ENCODE measurements around the gene SPSB3.
A peak's percentile ranks its signal among the peaks of the same experiment; 100 is the strongest.

The SPSB3 gene

DNA sequence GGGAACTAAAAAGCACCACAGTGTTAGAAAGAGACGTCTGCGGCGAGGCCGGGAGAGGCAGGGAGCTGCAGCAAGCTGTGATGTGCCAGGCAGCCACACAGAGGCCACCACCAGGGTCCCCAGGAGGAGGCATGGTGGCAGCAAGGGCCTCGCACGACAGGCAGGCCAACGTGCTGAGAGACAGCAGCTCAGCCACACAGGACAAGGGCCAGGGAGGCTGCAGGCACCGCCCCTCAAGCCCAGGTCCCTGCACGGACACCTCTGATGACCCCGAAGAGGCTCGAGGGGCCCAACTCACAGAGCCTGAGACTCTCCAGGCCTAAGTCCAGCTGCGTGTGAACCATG is 38.5 kb upstream of the SPSB3 start:
- Mint-ChIP-seq H3K36me3 (ENCODE audit: insufficient read depth) (peaks cover 21% of the 10 kb centered on the region), H3K9me3 (no peaks in the 10 kb centered on the region), H3K4me1 (peaks cover 7% of the 10 kb centered on the region), H3K4me3 (no peak overlapping the region), H3K27ac (ENCODE audit: low read depth) (no peak overlapping the region), H3K27me3 (no peaks in the 10 kb centered on the region)
- ATAC-seq (replicated peaks; ENCODE audit: extremely low read depth, poor library complexity, severe bottlenecking) = no peak
- DNase-seq (ENCODE audit: low spot score in 2 of 2) = no peak

DNA sequence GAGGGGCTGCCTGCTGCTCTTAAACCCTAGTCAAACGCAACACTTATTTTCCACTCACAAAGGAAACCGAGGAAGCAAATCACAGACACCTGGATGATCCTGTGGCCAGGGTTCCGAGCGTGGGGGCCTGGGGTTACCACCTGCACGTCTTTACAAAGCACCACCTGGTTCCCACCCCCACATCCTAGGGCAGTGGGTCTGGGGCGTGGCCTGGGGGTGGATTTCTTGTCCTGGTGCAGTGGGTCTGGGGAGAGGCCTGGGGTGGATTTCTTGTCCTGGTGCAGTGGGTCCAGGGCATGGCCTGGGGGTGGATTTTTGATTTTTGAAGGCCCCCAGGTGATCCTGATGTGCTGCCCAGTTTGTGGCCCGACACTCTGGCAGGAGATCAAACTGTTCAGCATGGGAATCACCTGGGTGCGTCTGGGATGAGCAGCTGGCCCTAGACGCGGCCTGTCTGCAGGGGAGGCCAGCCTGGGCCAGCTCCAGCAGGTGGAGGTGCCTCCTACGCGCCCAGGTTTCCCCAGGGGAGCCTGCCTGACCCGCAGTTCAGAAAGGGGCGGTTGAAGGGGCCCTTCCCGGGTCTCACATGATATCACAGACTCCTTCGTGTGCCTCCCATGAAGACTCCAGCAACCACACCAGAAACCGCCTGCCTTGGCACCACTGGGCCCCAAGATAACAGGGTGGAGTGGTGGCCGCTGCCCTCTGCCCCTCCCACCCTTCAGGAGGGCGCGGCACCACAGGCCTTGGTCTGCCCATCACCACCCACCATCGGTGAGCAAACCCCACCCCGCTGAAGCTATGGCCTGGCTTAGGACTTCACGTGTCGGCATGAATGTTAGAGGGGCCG is 38.0 kb upstream of the SPSB3 start:
- DNase-seq (ENCODE audit: low spot score in 2 of 2) = no peak
- Mint-ChIP-seq H3K9me3 (no peaks in the 10 kb centered on the region), H3K27ac (ENCODE audit: low read depth) (no peak overlapping the region), H3K4me3 (no peak overlapping the region), H3K4me1 (peaks cover 7% of the 10 kb centered on the region), H3K36me3 (ENCODE audit: insufficient read depth) (peaks cover 24% of the 10 kb centered on the region), H3K27me3 (no peaks in the 10 kb centered on the region)
- ATAC-seq (replicated peaks; ENCODE audit: extremely low read depth, poor library complexity, severe bottlenecking) = no peak

DNA sequence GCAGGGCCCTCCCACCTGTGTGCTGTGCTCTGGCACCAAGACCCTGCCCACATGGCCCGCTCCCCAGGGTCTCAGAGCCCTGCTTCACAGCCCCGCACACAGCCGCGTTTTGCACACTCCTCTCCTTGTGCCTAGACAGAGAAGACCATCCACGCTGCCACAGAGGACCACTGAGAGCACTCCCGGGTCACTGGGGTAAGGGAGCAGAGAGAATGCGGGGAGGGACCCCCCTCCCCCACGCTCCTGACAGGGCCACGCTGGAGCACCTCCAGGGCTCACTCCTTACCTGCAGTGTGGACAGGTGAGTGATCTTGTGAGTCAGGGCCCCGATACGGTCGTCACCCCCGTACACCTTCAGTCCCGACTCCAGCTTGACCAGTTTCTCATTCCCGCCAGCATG is 37.2 kb upstream of the SPSB3 start:
- Mint-ChIP-seq H3K4me3 (no peak overlapping the region), H3K9me3 (no peaks in the 10 kb centered on the region), H3K4me1 (peaks cover 5% of the 10 kb centered on the region), H3K27me3 (no peaks in the 10 kb centered on the region), H3K27ac (ENCODE audit: low read depth) (no peak overlapping the region), H3K36me3 (ENCODE audit: insufficient read depth) (peaks cover 28% of the 10 kb centered on the region)
- no peak for DNase-seq (ENCODE audit: low spot score in 2 of 2)
- no peak for ATAC-seq (replicated peaks; ENCODE audit: extremely low read depth, poor library complexity, severe bottlenecking)

DNA sequence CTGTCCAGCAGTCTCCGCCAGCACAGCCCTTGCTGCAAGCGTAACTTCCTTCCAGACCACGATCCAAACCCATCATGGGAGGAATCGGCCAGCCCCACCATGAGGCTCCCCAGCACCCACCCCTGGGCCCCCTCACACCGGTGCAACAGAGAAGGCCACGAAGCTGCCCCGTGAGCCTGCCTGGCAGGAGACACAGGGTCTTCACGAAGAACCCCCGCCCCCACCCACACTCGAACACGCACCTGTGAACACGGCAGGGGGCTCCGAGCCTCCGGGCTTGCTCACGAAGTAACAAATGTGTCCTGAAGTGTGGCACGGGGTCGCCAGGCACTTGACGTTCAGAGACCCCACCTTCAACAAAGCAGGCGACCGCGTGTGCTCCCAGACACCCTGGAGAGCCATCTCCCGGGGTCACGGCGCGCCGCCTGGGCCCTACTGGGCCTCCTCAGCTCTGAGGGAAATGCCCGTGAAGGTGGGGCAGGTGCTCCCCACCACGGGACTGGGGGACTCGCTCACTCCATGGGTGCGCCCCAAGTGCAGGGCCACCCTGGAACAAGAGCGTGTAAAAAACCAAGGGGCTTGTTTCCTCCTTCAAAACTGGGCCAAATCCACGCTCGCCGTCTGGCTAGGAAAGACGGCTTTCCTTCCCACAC is 36.6 kb upstream of the SPSB3 start:
- Mint-ChIP-seq H3K27ac (ENCODE audit: low read depth) (no peak overlapping the region), H3K27me3 (no peaks in the 10 kb centered on the region), H3K4me3 (no peak overlapping the region), H3K36me3 (ENCODE audit: insufficient read depth) (peaks cover 30% of the 10 kb centered on the region), H3K9me3 (no peaks in the 10 kb centered on the region), H3K4me1 (no peaks in the 10 kb centered on the region)
- DNase-seq (ENCODE audit: low spot score in 2 of 2) (no peak), ATAC-seq (replicated peaks; ENCODE audit: extremely low read depth, poor library complexity, severe bottlenecking) (no peak)

DNA sequence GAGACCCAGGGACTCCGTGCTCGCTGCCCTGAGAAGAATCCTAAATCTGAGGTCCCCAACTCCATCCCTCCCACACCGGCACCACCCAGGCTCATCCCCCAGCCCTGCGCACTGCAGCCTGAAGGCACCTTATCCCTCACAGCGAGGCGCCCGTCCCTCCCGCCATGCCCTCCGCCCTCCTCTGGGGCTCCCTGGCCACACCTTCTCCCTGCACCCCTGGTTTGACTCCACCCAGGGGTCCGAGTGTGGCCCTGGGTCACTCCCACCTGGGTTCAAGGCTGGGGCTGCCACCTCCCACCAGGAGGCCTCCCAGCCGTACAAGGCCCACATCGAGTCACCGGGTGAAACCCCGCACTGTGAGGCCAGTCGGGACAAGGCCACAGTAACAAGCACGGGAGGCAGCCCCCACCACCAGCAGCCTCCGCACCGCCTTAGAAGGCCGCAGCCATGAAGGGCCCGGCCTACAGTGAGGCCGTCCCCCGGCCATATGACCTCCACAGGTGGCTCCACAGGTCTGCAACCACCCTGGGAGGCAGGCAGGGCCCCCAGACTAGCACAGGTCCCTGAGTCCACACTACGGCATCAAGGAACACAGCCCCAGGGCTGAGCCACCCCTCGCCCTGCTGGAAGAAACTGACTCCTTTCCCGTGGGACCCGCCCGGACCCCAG is 36.0 kb upstream of the SPSB3 start:
- no peak overlapping the region for H3K4me3 Mint-ChIP-seq
- no peaks in the 10 kb centered on the region for H3K9me3 Mint-ChIP-seq
- peaks cover 37% of the 10 kb centered on the region for H3K36me3 Mint-ChIP-seq (ENCODE audit: insufficient read depth)
- no peak overlapping the region for H3K27ac Mint-ChIP-seq (ENCODE audit: low read depth)
- H3K27me3 Mint-ChIP-seq = no peaks in the 10 kb centered on the region
- H3K4me1 Mint-ChIP-seq = peaks cover 4% of the 10 kb centered on the region
- DNase-seq (ENCODE audit: low spot score in 2 of 2) (no peak), ATAC-seq (replicated peaks; ENCODE audit: extremely low read depth, poor library complexity, severe bottlenecking) (no peak)

DNA sequence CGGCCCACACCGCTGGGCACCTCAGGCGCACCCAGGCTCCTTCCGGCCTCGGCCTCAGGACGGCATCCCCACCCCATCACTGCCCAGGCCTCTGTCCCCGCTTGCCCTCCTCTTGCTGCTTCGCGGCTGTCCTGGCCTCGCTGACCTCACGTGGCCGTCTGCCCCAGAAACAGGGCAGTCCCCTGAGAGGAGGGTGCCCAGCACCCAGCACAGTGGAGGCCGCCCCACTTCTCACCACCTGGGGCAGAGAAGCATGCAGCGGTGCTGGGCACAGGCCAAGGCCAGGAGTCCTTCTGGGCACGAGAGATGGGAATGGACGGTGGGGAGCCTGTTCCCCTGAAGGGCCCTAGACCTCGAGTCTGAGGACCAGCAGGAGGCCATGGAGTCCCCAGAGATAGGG is 35.3 kb upstream of the SPSB3 start:
- Mint-ChIP-seq H3K9me3 (no peaks in the 10 kb centered on the region), H3K4me1 (peaks cover 8% of the 10 kb centered on the region), H3K4me3 (no peak overlapping the region), H3K27ac (ENCODE audit: low read depth) (no peak overlapping the region), H3K27me3 (no peaks in the 10 kb centered on the region), H3K36me3 (ENCODE audit: insufficient read depth) (peaks cover 39% of the 10 kb centered on the region)
- DNase-seq (ENCODE audit: low spot score in 2 of 2) (no peak), ATAC-seq (replicated peaks; ENCODE audit: extremely low read depth, poor library complexity, severe bottlenecking) (no peak)

DNA sequence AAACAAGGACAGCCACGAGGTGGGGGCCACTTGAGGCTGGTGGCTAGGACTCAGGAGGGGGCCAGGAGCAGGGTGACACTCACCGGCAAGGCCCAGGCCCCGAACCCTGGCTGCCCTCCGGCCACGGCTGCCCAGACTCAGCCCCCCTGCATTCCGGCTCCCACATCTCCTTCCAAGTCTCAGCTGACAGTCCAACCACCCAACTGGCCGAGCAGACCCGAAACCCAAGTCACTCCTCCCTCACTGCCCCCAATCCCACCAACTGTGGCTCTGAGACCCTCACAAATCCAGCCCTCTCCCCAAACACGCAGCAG is 34.9 kb upstream of the SPSB3 start:
- DNase-seq (ENCODE audit: low spot score in 2 of 2) = no peak
- Mint-ChIP-seq H3K27me3 (no peaks in the 10 kb centered on the region), H3K9me3 (no peaks in the 10 kb centered on the region), H3K27ac (ENCODE audit: low read depth) (no peak overlapping the region), H3K4me3 (no peak overlapping the region), H3K4me1 (peaks cover 8% of the 10 kb centered on the region), H3K36me3 (ENCODE audit: insufficient read depth) (peaks cover 42% of the 10 kb centered on the region)
- ATAC-seq (replicated peaks; ENCODE audit: extremely low read depth, poor library complexity, severe bottlenecking) = no peak

DNA sequence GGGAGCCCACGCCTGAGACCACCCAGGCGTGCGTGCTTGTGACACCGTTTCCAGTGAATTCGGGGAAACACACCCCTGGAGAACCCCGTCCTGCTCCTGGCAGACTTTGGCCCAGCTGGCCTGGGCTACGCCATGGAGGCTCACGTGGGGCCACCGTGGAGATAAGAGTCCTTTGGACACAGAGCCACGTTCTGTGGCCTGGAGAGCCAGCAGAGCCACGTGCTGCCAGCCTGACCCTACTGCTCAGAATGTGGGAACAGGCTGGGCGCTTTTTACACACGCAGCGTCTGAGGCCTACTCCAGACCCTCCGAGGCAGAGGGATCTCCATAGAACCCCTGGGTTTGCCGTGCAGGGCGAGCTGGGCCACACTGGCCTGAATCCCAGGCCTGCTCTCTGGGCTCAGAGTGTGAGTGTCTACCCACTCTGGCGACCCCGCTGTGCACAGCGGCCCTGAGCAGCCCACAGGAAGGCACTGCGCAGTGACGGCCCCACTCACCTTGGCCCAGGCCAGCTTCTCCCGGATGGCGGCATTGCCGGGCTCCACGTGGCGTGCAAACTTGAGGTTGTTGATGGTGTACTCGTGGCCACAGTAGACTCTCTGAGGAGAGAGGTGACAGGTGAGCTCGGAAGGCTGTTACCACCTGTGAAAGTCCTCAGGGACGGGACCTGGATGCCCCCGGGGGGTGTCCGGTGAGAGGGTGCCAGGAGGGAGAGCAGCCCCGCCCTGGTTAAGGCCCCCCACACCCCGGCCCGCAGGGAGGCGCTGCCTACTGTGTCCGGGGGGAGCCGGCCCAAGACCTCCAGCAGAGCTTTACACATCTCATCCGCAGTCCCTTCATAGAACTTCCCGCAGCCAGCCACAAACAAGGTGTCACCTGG is 34.3 kb upstream of the SPSB3 start:
- Mint-ChIP-seq H3K4me3 (no peak overlapping the region), H3K36me3 (ENCODE audit: insufficient read depth) (peaks cover 41% of the 10 kb centered on the region), H3K27me3 (no peaks in the 10 kb centered on the region), H3K4me1 (peaks cover 8% of the 10 kb centered on the region), H3K27ac (ENCODE audit: low read depth) (no peak overlapping the region), H3K9me3 (no peaks in the 10 kb centered on the region)
- ATAC-seq (replicated peaks; ENCODE audit: extremely low read depth, poor library complexity, severe bottlenecking) (no peak), DNase-seq (ENCODE audit: low spot score in 2 of 2) (no peak)

DNA sequence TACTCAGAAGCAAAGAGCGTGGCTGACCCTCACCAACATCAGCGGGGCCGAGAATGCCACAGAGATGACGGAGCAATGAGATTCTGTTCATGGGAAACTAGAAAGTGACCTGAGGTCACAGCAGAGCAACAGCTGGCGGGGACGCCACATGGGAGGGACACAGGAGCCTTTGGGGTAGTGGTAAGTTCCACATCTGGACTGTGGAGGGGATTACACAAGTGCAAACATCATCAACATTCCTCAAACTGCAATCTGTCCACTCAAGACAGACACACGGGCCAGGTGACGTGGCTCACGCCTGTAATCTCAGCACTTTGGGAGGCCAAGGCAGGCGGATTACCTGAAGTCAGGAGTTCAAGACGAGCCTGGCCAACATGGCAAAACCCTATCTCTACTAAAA is 33.1 kb upstream of the SPSB3 start:
- no peaks in the 10 kb centered on the region for H3K27me3 Mint-ChIP-seq
- DNase-seq (ENCODE audit: low spot score in 2 of 2) (no peak), ATAC-seq (replicated peaks; ENCODE audit: extremely low read depth, poor library complexity, severe bottlenecking) (no peak)
- H3K4me1 Mint-ChIP-seq = peaks cover 8% of the 10 kb centered on the region
- H3K36me3 Mint-ChIP-seq (ENCODE audit: insufficient read depth) = peaks cover 40% of the 10 kb centered on the region
- H3K27ac Mint-ChIP-seq (ENCODE audit: low read depth) = no peak overlapping the region
- no peaks in the 10 kb centered on the region for H3K9me3 Mint-ChIP-seq
- no peak overlapping the region for H3K4me3 Mint-ChIP-seq

DNA sequence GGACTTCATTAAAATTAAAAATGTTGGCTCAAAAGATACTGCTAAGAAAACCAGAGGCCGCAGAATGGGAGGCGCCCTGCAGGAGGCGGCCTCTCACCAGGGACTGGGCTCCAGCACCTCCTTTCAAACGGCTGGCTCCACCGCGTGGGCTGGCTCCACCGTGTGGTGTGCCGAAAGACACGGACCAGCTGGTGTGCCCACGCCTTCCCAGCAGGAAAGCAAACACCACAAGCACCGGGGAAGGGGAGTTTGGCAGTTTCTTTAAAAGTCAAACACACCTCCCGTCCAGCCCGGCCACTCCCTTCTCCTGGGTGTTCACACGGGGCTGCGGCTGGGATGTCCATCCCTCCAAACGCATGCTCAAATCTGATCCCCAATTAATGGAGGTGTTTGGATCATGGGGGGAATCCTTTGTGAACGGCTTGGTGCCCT is 30.4 kb upstream of the SPSB3 start:
- ATAC-seq (replicated peaks; ENCODE audit: extremely low read depth, poor library complexity, severe bottlenecking) (no peak), DNase-seq (ENCODE audit: low spot score in 2 of 2) (no peak)
- Mint-ChIP-seq H3K27ac (ENCODE audit: low read depth) (peak overlapping the region; percentile 50), H3K27me3 (no peaks in the 10 kb centered on the region), H3K9me3 (no peaks in the 10 kb centered on the region), H3K4me1 (peaks cover 8% of the 10 kb centered on the region), H3K36me3 (ENCODE audit: insufficient read depth) (peaks cover 48% of the 10 kb centered on the region), H3K4me3 (no peak overlapping the region)

DNA sequence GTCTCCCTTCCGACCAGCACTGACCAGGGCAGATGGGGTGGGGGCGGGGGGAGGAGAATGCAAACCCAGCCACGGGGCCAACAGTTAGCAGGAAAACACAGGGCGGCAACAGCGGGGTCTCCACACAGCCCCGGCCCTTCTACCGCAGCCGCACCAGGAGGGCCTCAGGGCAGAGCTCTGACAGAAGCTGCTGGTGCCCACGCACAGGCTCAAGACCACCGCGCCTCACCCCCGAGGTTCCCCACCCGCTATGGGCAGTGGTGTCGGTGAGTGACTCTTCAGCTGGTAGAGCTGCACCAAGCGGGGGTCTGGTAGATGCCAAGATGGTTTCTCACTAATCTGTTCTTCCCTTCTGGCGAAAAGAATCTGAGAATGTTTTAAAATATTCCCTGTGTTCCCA is 28.2 kb upstream of the SPSB3 start:
- DNase-seq (ENCODE audit: low spot score in 2 of 2) = no peak
- Mint-ChIP-seq H3K4me1 (peaks cover 8% of the 10 kb centered on the region), H3K27me3 (no peaks in the 10 kb centered on the region), H3K9me3 (no peaks in the 10 kb centered on the region), H3K36me3 (ENCODE audit: insufficient read depth) (peaks cover 47% of the 10 kb centered on the region), H3K27ac (ENCODE audit: low read depth) (no peak overlapping the region), H3K4me3 (no peak overlapping the region)
- no peak for ATAC-seq (replicated peaks; ENCODE audit: extremely low read depth, poor library complexity, severe bottlenecking)

DNA sequence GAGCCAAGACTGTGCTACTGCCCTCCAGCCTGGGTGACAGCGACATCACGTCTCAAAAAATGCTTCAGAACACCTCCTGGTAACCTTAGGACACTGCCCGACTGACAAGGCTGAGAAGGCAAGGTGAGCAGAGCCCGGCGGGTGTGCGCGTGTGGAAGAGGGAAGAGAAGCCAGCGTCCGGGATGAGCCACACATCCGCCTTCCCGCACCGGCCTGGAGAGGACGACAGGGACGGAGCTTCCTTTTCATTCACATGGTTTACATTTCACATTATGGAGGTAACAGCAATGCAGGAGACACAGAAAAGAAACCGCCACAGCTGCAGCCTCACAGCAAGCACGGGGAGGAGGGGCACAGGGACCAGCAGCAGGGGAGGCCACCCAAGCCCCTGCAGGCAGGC is 27.7 kb upstream of the SPSB3 start:
- Mint-ChIP-seq H3K36me3 (ENCODE audit: insufficient read depth) (peaks cover 46% of the 10 kb centered on the region), H3K27ac (ENCODE audit: low read depth) (no peak overlapping the region), H3K4me1 (peaks cover 8% of the 10 kb centered on the region), H3K4me3 (no peak overlapping the region), H3K9me3 (no peaks in the 10 kb centered on the region), H3K27me3 (no peaks in the 10 kb centered on the region)
- no peak for DNase-seq (ENCODE audit: low spot score in 2 of 2)
- no peak for ATAC-seq (replicated peaks; ENCODE audit: extremely low read depth, poor library complexity, severe bottlenecking)

All from central memory CD8-positive, alpha-beta T cell (primary cell).